ENCODE measurements around the gene ESAM.

The ESAM gene

GRCh38 chr11:124727474-124727873 lies 34.6 kb downstream of the ESAM start:
- DNase-seq, result no peak

- no peak for DNase-seq
Observed at GRCh38 chr11:124725719-124726105, 36.4 kb downstream of the ESAM start.

DNA sequence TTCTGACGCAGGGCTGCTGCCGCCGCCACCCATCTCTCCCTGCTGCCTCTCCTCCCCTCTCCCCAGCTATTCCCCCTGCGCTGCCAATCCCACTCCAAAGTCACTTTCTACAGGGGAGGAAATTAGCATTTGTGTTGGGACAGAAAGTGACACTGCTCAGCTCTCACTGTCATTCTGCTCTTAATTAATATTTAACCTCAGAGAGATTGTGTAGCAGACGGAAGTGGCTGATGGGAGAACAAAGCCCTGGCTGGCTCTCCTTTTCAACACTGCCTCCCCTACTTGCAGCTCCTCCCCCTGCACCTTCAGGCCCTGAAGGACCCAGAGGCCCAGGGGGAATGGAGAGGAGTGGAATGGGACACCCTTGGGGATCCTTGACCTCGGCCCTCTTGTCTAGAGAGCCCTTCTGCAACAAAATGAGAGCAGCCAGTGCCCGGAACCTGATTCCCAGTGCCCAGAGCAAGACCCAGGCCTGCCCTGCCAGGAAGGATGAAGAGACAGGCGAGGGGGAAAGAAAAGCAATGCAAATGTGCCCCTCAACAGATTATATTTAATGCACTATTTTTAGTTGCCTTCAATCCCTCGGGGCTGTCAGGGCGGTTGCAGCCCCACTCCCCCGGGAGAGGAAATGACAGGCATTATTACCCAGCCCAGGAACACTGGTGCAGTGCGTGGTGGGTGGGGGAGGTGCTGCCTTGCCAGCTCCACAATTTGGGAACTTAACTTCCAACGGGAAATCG lies 36.9 kb downstream of the ESAM start:
- DNase-seq, result no peak

- DNase-seq, result no peak
Observed at GRCh38 chr11:124722176-124722575, 39.9 kb downstream of the ESAM start.

- DNase-seq, result no peak
Observed at GRCh38 chr11:124719534-124719933, 42.6 kb downstream of the ESAM start.

- no peak for DNase-seq
Observed at GRCh38 chr11:124718801-124719200, 43.3 kb downstream of the ESAM start.

DNA sequence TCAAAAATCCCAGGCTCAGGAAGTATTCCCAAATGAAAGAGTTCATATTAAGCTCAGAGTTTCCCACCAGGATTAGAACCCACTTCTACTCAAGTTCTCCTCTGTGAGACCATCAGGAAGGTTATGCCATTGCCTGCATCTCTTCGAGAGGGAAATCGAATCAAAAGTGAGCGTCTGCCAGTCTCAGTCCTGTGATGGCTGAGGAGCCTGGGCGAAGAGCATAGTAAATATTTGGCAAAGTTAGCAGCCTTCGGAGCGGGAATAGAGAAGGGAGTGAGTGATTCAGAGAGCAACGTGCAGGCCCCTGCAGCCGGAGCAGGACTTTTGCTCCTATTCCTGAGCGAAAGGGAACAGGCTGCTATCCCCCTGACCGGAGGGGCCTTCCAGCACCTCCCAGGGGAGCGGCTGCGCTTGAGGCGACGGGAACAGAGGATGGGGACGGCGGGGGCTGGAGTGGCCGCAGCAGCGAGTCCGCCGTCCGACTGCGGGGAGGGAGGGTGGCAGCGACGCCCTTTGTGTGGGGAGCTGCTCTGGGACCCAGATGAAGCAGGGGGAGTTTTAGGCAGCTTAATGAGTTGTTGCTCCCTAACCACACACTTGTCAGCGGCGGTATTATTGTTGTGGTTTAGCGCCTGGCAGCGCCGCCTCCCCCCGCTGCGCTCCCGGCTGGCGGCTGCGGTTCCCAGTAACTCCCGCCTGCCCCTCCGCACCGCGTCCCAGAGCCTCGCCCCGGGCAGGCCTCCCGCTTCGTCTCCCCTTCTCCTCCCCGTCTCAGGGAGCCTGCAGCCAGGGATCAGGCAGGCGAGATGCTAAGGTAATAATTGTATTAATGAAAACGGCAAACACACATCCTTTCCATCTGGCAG lies 44.1 kb downstream of the ESAM start:
- DNase-seq, result no peak

DNA sequence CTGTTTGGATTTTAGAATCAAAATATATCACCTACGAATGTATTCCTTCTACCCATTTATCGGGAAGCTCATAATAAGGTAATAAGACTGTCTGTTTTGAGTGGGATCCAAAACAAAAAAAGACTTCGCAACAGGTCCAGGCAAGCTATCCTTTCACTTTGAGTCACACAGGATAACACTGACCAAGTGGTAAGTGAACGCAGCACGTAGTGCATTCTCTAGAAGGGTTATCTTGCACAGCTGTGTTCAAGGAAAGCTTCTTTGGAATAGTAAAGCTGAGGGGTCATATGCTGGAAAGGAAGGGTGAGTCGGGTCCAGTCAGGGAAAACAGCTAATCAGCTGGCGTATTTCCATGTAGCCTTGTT lies 44.7 kb downstream of the ESAM start:
- no peak for DNase-seq

DNA sequence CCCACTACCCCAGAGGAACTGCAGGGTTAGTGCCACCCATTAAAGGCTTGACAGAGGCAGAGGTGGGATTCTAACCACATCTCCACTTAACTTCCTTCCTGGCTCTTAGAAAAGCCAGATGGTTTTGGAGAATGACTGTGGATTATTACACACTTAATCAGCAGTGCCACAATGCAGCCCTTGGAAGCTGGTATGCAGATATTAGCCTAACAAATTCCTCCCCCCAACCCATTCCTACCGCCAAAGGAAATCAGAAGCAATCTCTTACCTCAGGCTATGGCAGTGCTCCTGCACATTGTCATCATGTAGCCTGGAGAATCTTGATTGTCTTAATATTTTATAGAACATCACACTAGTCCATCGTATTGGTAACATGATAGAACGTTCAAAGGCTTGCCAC lies 45.5 kb downstream of the ESAM start:
- no peak for DNase-seq

- DNase-seq, result no peak
Observed at GRCh38 chr11:124712392-124712791, 49.7 kb downstream of the ESAM start.

DNA sequence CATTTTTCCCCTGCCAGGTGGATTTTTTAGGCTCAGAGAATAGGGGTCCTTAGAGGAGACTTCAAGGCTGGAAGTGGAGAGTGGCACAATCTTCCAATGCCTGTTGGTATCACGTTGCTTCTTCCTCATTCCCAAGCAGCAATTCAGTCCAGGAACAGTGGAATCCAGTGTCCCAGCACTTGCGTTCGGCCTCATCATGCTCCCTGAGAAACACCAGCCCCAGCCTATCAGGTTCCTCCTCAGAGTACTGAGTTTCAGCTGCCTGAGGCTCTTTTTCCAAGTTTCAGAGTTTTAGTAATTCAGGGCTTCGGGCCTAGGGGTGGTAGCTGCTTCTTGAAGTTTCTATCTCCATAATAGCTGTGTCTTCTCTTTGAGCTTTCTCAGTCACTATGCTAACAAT lies 54.3 kb downstream of the ESAM start:
- DNase-seq, result no peak
